HG03066 (cell line): ENCODE data around the gene NELL1.
"Not testable (repeated sequence)": the region's sequence is repeated elsewhere in the genome, so short reads cannot be mapped to it uniquely, and the experiment has no call there.

ENCODE experiments used
- ATAC-seq: cut with Tn5 transposase; IDR thresholded peaks from one replicate; pipeline ENCODE4 v1.9.1; 2021; ENCODE audit warnings: low read depth; ENCODE audit not compliant: unreplicated experiment

Gene NELL1

DNA sequence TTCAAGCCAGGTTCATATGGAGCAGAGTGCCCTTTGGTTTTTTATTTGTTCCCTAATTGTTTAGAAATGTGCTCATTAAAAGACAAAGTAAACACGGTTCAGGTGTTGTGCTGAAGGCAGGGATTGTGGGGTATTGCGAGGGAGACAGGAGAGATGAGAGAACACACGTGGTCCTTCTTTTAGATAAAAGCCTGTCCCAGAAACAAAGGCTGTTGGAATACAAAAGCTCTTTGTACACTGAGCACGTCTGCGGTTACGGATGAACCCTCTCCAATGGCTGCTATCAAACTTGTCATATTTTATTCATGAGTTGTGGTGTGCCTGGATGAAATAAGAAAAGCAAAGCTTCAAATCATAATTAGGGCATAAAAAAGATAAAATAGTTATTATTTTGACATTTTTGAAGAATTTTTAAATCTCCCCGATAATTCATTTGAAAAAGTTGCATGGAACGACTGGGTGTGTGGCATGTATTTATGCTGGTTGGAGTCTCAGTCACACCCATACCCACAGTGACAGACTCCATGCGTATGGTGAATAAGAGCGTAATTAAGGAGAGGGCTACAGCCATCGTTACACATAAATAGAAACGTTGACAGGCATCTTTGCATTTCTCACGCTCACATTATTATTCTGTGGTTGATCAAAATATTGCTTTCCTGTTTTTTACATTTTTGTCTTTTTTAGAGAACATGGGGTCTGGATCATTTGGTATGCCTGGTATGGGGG lies 92.9 kb downstream of the NELL1 start:
- ATAC-seq, result no peak

DNA sequence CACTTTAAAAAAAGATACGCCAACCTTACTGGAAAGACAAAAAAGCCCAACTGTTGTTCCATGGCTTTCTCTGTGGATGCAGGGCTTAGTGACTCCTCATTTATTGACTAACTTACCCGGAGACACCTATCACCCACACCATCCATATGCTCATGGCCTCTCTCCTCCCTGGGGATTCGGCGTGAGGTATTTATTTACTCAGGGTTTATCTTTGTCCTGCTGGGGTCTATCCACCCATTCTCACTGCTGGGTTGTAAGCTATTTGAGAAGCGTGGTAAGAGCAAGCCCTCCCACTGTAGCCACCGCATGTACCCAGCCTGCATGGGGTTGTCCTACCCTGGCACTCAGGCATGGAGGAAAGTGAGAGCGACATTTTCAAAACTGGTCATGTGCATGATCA lies 93.6 kb downstream of the NELL1 start:
- ATAC-seq, result no peak

DNA sequence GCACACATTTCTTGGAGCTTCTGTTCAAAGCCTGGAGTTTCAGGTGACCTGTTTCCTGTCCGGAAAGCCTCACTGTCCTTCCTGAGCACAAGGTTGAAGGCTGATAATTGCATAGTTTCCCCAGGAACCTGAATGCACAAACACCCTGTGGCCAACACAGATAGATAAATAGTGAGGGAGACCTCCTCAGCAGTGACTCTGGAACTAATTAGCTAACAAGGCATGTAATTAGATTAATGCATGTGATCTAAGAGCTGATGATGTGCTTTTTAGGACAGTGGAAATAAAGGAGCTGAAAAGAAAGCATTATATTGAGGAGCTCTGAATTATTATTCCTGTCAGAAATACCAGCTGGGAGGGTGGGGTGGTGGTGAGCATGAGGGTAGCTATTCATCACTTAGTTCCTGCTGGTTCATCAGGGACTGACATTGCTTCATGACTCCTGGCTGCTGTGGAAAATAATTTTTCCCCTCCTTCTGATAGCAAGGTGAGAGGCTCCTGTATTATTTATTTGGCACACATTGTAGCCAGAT lies 101.1 kb downstream of the NELL1 start:
- no peak for ATAC-seq

DNA sequence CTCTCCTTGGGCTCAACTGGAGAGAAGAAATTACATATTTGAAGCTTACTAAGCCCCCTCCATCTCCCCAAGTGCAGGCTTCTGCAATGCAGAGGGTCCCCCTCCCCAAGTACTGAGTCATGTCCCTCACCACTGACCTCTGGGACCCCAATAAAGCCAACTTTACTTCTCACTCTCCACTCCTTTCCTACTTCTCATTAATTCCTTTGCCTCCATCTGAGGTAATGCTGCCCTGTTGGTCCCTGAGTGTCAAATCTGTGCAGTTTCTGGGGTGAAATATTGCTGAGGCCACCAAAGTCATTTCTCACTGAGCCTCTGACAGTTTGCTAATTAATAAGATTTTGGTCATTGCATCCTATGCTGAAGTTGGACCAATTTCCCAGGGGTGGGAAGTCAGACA lies 101.6 kb downstream of the NELL1 start:
- no peak for ATAC-seq

DNA sequence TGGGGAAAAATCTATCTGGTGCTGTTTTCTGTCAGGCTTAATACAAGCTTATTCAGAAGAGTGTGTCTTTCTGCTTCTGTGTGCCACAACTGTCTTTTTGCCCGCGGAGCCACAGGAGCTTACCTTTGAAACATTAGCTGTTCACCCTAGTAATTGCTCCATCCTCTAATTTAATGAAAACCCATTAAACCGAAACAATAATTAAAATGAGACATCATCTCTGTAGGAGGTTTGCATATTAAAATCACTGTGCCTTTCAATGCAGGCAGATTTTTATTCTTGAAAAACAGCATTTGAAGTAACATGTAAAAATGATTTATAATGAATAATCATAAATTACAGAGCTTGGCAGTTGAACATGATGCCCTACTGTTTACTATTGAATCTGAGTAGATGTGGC lies 102.3 kb downstream of the NELL1 start:
- ATAC-seq, result no peak

DNA sequence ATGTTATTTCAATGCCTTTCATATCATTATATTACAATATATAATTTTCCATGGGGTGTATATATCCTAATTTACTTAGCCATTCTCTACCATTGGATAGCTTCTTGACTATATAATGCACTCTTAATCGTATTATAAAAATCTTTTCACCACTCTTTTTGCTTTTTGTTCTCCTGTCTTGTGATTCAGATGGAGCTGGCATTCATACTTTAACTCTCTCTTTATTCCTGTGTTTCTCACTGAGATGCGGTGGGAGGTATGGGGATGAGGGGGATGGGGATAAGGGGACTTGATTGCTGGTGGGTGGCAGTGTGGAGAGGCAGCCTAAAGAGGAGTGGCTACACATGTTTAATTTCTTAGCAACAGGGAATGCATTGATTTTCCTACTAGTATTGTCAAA lies 105.9 kb downstream of the NELL1 start:
- no peak for ATAC-seq

DNA sequence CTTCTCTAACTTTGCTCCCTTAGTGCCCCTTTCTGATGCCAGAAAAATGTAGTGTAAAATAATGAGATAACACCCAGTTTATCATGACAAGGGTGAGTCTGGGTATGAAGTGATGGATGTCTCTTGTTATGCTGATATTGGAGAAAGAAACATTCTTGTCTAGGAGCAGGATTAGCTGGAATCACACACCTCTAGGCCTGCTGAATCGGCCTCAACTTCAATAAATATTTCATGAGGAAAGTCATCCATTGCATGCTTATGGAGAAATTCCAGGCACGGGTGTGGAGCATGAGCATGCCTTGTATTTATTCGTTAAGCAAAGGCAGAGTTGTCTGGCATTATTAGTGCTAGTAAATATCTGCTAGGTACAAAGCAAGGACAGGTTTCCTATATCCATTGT lies 113.4 kb downstream of the NELL1 start:
- no peak for ATAC-seq

DNA sequence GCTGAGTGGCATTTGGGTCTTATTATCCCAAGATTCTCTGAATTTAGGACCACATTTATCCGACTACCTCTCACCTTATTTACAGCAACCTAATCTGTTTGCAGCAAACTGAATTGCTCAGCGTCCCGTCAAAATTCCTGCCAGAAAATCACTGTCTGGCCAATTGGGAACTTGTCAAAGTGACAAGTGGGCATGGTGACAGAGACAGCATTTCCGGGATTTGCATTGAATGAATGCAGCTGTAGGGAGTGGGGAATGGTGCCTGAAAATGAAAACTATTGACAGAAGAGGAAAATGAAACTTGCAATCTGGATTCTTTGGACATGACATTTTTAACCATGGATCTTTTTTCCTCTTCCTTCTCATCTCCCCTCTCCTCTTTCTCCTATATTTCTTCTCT lies 113.8 kb downstream of the NELL1 start:
- ATAC-seq, result no peak

DNA sequence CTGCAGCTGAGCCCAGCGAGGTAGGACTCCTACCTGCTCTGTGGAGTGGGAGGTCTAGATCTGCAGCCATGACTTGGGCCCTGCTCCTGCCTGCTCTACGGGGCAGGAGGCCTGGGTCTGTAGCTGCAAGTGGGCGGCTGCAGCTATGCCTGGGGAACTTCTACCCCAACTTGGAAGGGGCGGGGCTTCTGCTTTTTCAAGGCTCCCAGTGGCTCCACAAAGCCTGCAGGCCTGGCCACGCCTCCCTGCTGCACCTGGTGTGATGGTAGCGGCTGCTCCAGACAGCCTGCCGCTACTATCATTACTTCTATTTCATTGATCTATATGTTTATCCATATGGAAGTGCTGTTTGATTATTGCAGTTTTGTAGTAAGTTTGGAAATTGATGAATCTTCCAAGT lies 121.2 kb downstream of the NELL1 start:
- ATAC-seq, result no peak

DNA sequence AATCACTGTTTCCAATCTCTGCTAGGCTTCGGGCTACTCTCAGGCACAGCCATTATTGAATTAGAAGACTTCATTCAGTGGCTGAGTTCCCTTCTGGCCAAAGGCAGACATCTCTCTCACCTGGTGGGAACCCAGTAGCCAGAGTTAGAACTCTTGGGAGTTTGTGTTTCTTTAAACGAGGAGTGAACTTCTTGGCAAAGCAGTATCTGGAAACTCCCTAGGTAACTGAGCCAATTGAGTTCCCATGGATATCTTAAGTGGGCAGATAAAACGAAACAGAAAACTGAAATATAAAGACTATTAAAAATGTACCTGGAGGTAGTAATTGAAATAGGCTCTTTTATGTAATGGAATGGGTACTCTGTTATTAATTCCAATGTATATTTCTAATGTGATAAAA lies 125.6 kb downstream of the NELL1 start:
- ATAC-seq, result no peak

DNA sequence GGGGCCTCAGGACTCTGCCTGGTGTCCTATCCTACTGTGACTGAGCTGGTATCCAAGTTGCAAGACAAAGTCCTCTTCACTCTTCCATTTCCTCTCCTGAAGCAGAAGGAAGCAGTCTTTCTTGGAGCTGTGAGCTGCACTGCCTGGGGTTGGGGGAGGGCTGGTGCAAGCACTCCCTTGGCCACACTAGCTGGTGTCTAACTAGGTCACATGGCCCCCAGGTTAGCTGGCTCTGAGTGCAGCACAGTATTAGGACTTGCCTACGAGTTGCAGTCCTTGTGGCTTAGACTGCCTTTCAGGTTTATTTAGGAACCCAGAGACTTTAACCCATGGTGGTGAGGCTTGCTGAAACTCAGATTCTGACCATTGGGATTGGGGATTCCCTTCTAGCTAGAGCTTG lies 138.9 kb downstream of the NELL1 start:
- ATAC-seq, result no peak

DNA sequence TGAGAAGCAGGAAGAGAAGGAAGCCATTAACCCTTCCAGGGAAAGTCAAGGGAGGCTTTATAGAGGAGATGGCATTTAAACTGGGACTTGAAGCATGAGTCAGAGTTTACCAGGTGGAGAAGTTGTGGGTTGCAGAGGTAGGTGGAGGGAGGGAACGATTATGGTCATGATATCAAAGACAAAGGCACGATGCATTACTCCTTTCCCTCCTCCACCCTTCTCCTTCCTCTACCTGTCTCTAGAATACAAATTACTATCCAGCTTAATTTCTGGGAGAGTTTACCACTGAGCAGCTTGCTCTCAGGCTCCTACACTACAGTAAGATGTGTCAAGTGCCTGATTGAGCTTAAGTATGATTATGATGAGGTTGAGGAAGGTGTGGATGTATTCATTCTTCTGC lies 151.7 kb downstream of the NELL1 start:
- no peak for ATAC-seq

DNA sequence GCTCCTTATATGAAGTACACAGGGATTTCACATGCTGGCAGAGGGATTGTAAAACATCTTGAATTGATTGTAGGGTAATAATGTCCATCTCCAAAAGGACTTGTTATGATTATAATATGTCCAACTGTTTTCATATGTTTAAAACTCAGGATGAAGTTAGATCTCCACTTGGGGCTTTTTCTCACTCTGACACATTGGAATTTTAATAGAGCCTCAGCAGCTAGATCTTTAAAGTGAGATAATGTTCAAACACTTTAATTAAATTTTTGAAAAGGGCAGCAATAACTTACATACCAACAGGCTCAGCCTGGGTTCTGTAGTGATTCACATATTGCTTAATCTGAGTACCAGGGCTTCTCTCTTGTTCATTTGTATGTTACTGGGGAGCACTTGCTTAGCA lies 152.1 kb downstream of the NELL1 start:
- ATAC-seq, result no peak

DNA sequence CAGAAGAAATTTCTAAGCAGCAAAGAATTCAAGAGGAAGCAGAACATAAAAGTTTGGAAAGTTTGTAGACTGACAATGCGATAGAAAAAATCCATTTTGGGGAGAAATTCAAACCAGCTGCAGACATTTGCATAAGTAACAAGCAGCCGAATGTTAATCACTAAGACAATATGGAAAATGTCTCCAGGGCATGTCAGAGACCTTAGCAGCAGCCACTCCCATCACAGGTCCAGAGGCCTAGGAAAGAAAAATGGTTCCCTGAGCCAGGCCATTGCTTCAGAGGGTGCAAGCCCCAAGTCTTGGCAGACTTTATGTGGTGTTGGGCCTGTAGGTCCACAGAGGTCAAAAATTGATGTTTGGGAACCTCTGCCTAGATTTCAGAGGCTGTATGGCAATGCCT lies 155.4 kb downstream of the NELL1 start:
- no peak for ATAC-seq

DNA sequence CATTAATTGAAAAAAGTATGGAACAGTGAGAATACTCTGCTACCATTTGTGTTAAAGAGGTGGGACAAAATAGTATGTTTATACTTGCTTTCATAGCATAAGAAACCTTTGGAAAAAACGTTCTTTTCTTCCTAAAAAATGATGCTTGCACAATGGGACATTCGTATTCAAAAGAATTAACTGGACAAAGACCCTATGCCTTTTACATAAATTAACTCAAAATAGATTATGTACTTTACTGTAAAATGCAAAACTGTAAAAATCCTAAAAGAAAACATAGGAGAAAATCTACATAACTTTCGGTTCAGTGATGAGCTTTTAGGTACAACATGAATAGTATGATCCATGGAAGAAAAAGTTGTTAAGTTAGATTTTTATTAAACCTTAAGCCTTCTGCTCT lies 166.2 kb downstream of the NELL1 start:
- no peak for ATAC-seq

DNA sequence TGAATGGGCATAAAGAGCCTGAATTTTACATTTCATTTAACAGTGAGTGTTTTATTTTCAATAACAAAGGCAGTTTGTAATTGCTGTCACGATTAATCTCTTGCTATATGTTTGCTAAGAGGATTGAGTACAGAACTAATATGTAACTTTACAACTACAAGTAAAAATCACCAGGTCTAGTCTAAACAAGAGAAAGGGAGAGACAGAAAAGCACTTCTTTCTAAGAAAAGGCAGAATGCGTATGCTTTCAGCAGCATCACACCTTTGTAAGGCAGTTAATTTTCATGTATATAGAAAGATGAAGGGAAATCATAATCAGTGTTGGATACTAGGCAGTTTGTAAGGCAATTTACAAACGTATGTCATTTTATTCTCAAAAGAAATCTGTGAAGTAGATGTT lies 169.8 kb downstream of the NELL1 start:
- ATAC-seq, result no peak

DNA sequence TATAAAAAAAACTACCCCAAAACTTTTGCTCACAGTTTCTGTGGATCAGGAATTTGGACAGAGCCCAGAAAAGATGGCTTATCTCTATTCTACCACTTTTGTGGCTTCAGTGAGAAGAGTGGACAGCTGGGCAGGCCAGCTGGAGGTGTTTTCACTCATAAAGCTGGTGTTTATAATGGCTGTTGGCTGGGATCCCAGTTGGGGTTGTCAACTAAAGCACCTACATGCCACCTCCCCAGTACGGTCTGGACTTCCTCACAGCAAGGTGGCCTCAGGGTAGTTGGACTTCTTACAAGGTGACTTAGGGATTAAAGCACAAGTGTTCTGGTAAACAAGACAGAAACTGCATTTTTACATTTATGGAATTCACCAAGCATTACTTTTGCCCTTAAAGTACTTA lies 171.0 kb downstream of the NELL1 start:
- no peak for ATAC-seq

DNA sequence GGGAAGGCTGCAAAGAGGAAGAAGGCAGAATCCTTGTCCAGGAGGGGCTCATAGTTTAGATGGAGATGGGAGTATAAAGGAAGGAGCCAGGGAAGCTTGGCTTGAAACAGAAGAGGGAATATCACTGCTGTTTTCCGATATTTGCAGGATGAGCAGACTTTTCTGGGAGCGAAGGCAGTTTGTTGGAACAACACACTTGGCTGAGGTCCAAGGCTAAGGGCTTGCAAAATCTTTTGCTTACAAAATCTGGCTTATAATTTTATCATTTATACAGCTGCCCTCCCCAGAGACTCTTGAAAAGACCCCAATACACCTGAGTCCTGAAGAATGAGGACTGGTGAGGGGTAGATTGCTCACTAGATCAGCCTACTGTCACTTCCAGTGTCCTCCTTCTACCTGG lies 174.8 kb downstream of the NELL1 start:
- no peak for ATAC-seq

DNA sequence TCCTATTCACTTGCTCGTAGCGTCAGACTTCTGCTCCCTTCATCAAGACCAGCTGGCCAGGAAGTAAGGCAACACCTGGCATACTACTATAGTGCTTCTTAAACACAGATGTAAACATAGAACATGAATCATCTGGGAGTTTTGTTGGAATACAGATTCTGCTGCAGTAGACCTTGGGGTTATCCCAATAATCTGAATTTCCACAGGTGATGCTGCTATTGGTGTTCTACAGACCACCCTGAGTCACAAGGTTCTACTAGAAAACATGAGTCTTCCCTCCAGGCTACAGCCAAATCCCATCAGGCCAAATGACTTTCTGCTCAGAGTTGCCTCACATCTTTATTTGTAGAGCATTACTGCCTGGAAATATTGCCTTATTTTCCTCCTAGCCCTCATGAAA lies 175.2 kb downstream of the NELL1 start:
- ATAC-seq, result no peak

DNA sequence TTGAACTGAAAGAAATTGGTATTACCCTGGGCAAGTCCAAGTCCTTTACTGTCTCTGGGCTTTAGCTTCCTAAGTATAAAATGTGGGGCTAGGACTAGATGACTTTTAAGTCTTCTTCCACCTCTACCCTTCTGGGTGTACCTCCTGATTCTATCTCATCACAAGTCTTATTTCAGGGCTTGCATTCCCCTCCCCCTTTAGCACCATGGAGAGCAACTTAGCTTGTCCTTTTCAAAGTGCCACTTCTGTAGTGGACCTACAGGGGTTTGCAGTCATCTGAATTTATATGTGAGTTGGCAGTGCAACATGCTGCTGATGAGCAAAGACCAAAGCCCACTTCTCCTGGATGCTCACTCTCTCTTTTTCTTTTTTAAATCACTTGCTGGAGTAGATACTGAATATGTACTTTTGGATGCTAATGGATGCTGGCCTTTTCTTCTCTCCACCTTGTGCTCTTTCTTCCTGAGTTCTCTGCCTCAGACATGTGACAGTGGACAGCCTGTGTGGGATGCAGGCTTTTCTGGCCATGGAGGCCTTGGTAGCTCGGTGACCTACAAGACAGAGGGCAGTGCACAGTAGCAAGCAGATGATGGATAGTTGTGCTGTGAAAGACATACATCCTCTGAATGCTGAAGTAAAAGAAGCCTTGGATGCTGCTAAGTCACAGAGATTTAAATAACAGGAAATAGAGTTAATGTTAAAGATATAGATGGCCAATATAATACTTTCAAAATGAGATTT lies 185.0 kb downstream of the NELL1 start:
- no peak for ATAC-seq

DNA sequence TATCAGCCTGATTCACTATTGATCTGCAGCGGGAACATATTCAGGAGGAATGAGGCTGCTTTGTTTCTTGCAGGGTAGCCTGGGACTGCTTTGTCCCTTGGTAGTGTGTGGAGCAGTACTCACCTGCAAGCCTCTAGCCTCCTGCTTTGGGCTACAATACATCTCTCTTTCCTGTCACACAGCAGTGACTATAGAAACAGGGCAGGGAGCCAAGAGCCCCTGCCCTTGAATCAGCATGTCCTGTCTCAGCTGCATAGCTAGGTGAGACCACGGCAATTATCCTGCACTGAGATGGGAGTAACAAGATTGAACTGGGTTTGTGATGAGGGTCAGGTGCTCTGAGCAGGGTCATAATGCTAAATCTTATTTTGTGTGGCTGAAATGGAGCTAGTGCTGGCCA lies 191.9 kb downstream of the NELL1 start:
- ATAC-seq, result no peak

DNA sequence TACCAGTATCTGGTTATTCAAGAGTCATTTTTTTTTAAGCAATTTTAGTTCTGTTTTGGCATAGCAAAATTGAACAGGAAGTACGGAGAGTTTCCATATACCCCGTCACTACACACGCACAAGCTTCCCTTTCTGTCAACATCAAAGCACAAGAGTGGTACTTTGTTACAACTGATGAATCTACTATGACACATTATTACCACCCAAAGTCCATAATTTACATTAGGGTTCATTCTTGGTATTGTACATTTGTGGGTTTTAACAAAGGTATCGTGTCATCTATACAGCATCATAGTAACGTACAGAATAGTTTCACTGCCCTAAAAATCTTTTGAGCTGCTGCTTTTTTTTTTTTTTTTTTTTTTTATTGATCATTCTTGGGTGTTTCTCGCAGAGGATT lies 192.9 kb downstream of the NELL1 start:
- not testable (repeated sequence) for ATAC-seq
